ENCODE data around the gene IGFBP1.

Gene IGFBP1

DNA sequence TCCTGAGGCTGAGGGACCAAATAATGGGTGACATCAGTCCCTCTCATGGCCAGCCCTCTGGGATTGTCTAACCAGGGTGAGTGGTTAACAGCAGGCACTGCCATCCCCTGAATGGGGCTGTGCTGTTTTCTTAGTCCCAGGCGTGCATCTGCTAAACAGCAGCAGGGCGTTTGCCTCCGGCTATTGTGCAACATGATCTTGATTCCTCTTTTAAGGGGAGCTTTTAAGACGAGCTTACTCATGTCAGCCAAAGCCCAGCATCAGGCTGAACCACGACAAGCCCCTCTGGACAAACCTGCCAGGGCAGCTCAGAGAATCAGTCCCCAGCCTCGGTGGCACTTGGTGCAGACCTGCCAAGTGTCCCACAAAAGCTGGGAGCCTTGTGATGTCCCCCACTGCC, 49.0 kb downstream of the IGFBP1 start:
- DNase-seq (ENCODE audit: low read depth in 1 of 2, low spot score in 1 of 2): no peak

DNA sequence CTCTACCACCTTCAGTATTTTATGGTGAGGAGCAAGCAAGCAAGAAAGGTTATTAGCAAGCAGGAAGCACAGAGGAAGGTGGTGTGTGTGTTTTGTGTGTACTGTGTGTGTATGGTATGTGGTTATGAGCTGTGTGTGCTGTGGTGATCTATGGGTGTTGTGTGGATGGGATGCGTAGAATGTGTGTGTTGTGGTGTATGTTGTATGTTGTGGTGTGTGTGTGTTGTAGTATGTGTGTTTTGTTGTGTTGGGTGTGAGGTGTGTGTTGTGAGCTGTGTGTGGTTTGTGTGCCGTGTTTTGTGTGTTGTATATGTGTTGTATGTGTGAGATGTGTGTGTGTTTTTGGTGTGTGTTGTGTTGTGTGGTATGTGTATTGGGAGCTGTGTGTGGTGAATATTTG, 49.6 kb downstream of the IGFBP1 start:
- no peak for DNase-seq (ENCODE audit: low read depth in 1 of 2, low spot score in 1 of 2)

GRCh38 chr7:45938626-45939302, 50.5 kb downstream of the IGFBP1 start:
- no peak for DNase-seq (ENCODE audit: low read depth in 1 of 2, low spot score in 1 of 2)

DNA sequence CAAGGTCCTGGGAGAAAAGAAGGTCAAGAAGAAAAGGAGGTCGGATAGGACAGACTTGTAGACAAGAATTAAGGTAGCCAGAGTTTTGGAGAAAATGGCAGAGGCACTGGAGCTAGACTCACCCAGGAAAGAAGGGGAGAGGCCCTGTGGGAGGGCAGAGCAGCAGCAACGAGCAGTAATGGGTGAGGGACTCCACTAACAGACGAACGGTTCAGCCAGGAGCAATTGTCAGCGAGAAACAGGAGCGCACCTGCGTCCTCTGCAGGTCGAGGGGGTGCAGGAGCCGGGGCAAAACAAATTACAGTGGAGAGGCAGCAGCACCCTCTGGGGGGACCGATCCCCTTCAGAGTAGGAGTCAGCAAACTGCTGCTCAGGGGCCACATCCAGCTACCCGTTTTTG, 51.3 kb downstream of the IGFBP1 start:
- no peak for DNase-seq (ENCODE audit: low read depth in 1 of 2, low spot score in 1 of 2)

GRCh38 chr7:45940237-45940781, 52.0 kb downstream of the IGFBP1 start:
- DNase-seq (ENCODE audit: low read depth in 1 of 2, low spot score in 1 of 2): peak in 1 of 2 donors; percentile 22

DNA sequence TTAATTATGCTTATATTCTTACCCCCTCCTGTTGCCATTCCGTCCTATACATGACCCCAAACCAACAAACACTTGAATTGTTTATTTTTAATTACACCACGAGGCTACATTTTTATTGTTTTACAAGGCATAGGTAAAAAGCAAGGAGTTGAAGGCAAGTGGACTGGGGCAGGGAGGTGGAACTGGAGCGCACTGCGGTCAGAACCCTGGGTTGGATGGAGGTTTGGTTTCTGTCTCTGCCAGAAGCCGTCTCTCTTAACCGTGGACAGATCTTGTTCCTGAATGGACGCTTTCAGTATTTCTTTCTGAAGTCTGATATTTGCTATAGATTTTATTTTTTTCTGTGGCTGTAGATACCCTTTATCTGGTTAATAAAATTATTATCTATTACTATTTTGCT, 52.7 kb downstream of the IGFBP1 start:
- DNase-seq (ENCODE audit: low read depth in 1 of 2, low spot score in 1 of 2): no peak

Data from activated T-helper 1 cell treated with anti-CD3 and anti-CD28 coated beads, Interleukin-2, amount 50 U/mL, for 16 hours (primary cell).